Panc1 (cell line): ENCODE data around the gene IL11.

ENCODE experiments used
- POLR2AphosphoS5 ChIP-seq: IDR thresholded peaks from 2 replicates; pipeline ENCODE4 v1.6.1; 2012; ENCODE audit warnings: mild to moderate bottlenecking, low read depth, low read length, moderate library complexity
- SIN3A ChIP-seq: IDR thresholded peaks from 2 replicates; pipeline ENCODE4 v1.6.1; 2012; ENCODE audit warnings: low read depth, mild to moderate bottlenecking, low read length, moderate library complexity, borderline replicate concordance; ENCODE audit not compliant: insufficient read depth
- TCF7L2 ChIP-seq: IDR thresholded peaks from 2 replicates; pipeline ENCODE4 v1.6.1; 2011; ENCODE audit warnings: mild to moderate bottlenecking, low read depth, low read length, inconsistent platforms
- TF ChIP-seq, protein P1 (sequence below): fragments of 450-650 bp; IDR thresholded peaks from 2 replicates; pipeline ENCODE4 v1.5.1; 2017; ENCODE audit warnings: mild to moderate bottlenecking

DNA sequence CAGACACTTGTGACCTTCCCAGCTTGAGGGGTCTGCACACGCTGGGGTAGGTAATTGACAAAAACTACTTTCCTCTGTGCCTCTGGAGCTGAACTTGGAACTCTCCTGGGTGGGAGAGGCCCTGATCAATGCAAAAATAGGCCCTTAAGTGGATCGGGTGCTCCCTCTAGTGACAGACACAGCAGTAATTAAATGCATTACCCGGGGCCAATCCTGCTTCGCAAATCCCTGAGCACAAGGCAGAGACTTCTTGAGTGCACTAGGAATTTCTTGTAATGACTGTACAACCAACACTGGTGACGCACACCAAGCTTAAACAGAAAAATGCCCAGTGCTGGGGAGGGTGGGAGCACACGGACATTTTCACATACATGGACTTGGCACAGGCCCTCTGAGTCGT, 47.9 kb upstream of the IL11 start:
- TF ChIP-seq, protein P1, sequence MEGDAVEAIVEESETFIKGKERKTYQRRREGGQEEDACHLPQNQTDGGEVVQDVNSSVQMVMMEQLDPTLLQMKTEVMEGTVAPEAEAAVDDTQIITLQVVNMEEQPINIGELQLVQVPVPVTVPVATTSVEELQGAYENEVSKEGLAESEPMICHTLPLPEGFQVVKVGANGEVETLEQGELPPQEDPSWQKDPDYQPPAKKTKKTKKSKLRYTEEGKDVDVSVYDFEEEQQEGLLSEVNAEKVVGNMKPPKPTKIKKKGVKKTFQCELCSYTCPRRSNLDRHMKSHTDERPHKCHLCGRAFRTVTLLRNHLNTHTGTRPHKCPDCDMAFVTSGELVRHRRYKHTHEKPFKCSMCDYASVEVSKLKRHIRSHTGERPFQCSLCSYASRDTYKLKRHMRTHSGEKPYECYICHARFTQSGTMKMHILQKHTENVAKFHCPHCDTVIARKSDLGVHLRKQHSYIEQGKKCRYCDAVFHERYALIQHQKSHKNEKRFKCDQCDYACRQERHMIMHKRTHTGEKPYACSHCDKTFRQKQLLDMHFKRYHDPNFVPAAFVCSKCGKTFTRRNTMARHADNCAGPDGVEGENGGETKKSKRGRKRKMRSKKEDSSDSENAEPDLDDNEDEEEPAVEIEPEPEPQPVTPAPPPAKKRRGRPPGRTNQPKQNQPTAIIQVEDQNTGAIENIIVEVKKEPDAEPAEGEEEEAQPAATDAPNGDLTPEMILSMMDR, result peak; percentile 95
- no peak for TF ChIP-seq TCF7L2
- TF ChIP-seq POLR2AphosphoS5, result no peak
- no peak for TF ChIP-seq SIN3A
